DND-41 (cell line): ENCODE data around the gene FNDC11.

Experiments
- ATAC-seq: fragments of 200-7000 bp; cut with Tn5 transposase; 3 replicates; pipeline ENCODE4 v1.9.1; 2021; ENCODE audit warnings: low read depth; ENCODE audit not compliant: insufficient read depth
- DNase-seq: peaks from one replicate; pipeline ENCODE4 v3.0.0-alpha.2; 2020
- H2AFZ ChIP-seq: 2 replicates; pipeline ENCODE4 v1.6.0; 2012; ENCODE audit warnings: low read depth, low read length
- H3K27ac ChIP-seq: 2 replicates; pipeline ENCODE4 v1.5.1; 2012; ENCODE audit warnings: low read length, inconsistent platforms
- H3K27me3 ChIP-seq: fragments of 200-600 bp; sonication (generic); 2 replicates; pipeline ENCODE4 v1.6.0; 2012; ENCODE audit warnings: low read length, mild to moderate bottlenecking, inconsistent platforms; ENCODE audit not compliant: insufficient read depth, poor library complexity
- H3K36me3 ChIP-seq: 2 replicates; pipeline ENCODE4 v1.5.1; 2012; ENCODE audit warnings: low read length, inconsistent platforms; ENCODE audit not compliant: insufficient read depth
- H3K4me1 ChIP-seq: 2 replicates; pipeline ENCODE4 v1.5.1; 2012; ENCODE audit warnings: mild to moderate bottlenecking, low read length; ENCODE audit not compliant: insufficient read depth
- H3K4me2 ChIP-seq: 2 replicates; pipeline ENCODE4 v1.6.0; 2012; ENCODE audit warnings: mild to moderate bottlenecking, moderate library complexity, low read length, inconsistent platforms; ENCODE audit not compliant: insufficient read depth
- H3K4me3 ChIP-seq, 2 experiments: fragments of 200-600 bp in 1 of 2; shearing (Covaris generic) in 1 of 2; 2 replicates each; pipeline ENCODE4 v1.5.1; 2012 to 2016; ENCODE audit warnings: inconsistent platforms in 2 of 2, low read length in 2 of 2, mild to moderate bottlenecking in 2 of 2, low read depth in 1 of 2, moderate library complexity in 1 of 2
- H3K79me2 ChIP-seq: 2 replicates; pipeline ENCODE4 v1.6.0; 2012; ENCODE audit warnings: low read length, inconsistent platforms; ENCODE audit not compliant: insufficient read depth
- H3K9ac ChIP-seq: 2 replicates; pipeline ENCODE4 v1.6.0; 2012; ENCODE audit warnings: low read depth, mild to moderate bottlenecking, inconsistent platforms, low read length, moderate library complexity
- H3K9me3 ChIP-seq: 2 replicates; pipeline ENCODE4 v1.5.1; 2012; ENCODE audit warnings: low read length, moderate library complexity, mild to moderate bottlenecking, inconsistent platforms; ENCODE audit not compliant: insufficient read depth, severe bottlenecking
- H4K20me1 ChIP-seq: 2 replicates; pipeline ENCODE4 v1.6.0; 2012; ENCODE audit warnings: low read length; ENCODE audit not compliant: insufficient read depth
- EZH2 ChIP-seq: IDR thresholded peaks from 3 replicates; pipeline ENCODE4 v1.6.1; 2012; ENCODE audit warnings: borderline replicate concordance, low read depth, mild to moderate bottlenecking, moderate library complexity, low read length, inconsistent platforms; ENCODE audit not compliant: severe bottlenecking
- TF ChIP-seq, protein P1 (sequence below): IDR thresholded peaks from 2 replicates; pipeline ENCODE4 v1.5.1; 2012; ENCODE audit warnings: borderline replicate concordance, low read length, moderate library complexity, mild to moderate bottlenecking; ENCODE audit not compliant: poor library complexity, severe bottlenecking; ENCODE audit errors: extremely low read depth

FNDC11 gene

DNA sequence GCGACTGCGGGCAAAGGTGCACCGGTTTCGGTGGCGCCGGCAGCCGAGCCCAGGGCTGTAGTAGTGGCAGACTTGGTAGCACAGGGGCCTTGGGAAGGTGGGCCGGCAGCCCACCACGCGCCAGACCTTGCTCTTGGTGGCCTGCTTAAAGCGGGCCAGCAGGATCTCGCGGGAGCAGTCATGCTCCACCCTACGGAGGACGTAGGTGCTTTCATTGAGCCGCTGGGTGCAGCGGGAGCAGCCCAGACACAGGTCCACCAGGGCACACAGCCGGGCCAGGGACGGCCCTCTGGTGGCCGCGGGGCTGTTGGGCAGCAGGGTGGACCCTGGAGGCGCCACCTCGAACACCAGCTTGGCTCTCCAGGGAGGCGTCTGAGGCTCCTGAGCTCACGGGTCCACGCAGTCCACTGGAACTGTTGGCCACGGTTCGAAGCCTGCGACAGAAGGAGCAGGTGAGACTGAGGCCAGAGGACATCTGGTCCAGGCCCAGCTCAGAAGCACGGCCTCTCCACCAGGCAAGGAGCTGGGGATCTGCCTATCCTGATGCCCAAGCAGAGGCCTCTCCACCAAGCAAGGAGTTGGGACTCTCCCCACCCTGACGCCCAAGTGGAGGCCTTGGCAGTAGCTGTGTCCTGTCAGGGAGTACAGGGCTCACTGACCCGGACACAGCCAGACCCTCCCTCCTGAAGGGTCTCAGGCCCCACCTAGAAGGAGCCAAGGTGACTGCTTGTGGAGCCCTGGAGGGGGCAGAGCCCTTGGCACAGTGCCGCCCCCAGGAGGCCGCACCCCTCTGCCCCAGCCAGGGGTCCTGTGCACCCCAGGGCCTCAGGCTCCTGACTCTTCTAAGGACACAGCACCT, 19.1 kb downstream of the FNDC11 start:
- Histone ChIP-seq H3K27me3 (peaks cover 12% of the 10 kb centered on the region), H3K36me3 (no peaks in the 10 kb centered on the region), H3K9me3 (no peaks in the 10 kb centered on the region), H3K9ac (peak overlapping the region; percentile 69), H3K79me2 (no peaks in the 10 kb centered on the region; the same call in 1 of the 2 replicates), H3K4me3 (peak overlapping the region; percentile 87 to 98), H2AFZ (peak overlapping the region; percentile 96), H4K20me1 (peaks cover 26% of the 10 kb centered on the region), H3K27ac (peak overlapping the region; percentile 81), H3K4me1 (peaks cover 24% of the 10 kb centered on the region), H3K4me2 (peak overlapping the region; percentile 84)
- DNase-seq (no peak), ATAC-seq (peak; percentile 12; the same call in 2 of the 3 replicates)
- TF ChIP-seq, protein P1, sequence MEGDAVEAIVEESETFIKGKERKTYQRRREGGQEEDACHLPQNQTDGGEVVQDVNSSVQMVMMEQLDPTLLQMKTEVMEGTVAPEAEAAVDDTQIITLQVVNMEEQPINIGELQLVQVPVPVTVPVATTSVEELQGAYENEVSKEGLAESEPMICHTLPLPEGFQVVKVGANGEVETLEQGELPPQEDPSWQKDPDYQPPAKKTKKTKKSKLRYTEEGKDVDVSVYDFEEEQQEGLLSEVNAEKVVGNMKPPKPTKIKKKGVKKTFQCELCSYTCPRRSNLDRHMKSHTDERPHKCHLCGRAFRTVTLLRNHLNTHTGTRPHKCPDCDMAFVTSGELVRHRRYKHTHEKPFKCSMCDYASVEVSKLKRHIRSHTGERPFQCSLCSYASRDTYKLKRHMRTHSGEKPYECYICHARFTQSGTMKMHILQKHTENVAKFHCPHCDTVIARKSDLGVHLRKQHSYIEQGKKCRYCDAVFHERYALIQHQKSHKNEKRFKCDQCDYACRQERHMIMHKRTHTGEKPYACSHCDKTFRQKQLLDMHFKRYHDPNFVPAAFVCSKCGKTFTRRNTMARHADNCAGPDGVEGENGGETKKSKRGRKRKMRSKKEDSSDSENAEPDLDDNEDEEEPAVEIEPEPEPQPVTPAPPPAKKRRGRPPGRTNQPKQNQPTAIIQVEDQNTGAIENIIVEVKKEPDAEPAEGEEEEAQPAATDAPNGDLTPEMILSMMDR, result no peak
- no peak for TF ChIP-seq EZH2

DNA sequence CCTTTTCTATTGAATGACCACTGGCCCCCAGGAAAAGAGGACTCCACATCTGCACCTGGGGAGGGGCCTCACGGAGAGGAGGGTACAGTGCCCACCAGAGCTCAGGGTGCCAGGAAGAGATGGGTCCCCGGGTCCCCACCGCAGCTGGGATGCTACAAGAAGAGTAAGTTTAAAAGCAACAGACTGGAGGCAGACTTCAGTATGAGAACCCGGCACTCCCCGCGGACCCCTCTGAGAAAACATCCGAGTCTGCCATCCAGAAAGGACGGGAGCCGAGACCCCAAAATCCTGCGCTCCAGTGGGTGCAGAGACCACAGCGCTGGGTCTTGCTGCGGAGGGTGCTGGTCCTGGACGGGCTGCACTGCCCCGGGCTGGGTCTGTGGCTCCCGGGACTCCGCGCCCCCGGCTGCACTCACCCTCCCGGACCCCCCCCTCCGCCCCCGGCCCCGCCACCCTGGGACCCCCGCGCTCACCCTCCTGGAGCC, 19.7 kb downstream of the FNDC11 start:
- peaks cover 6% of the 10 kb centered on the region for H3K27me3 ChIP-seq
- peak overlapping the region; percentile 84 for H3K4me2 ChIP-seq
- peak; percentile 35 for DNase-seq
- no peaks in the 10 kb centered on the region for H3K9me3 ChIP-seq
- peak overlapping the region; percentile 87 to 98 for H3K4me3 ChIP-seq
- peak overlapping the region; percentile 69 for H3K9ac ChIP-seq
- peak overlapping the region; percentile 96 for H2AFZ ChIP-seq
- H4K20me1 ChIP-seq, result peaks cover 19% of the 10 kb centered on the region
- TF ChIP-seq EZH2, result no peak
- TF ChIP-seq, protein P1, result no peak
- peaks cover 17% of the 10 kb centered on the region for H3K4me1 ChIP-seq
- H3K27ac ChIP-seq, result peak overlapping the region; percentile 81
- H3K36me3 ChIP-seq, result no peaks in the 10 kb centered on the region
- ATAC-seq, result peak; percentile 45
- no peaks in the 10 kb centered on the region; the same call in 1 of the 2 replicates for H3K79me2 ChIP-seq

DNA sequence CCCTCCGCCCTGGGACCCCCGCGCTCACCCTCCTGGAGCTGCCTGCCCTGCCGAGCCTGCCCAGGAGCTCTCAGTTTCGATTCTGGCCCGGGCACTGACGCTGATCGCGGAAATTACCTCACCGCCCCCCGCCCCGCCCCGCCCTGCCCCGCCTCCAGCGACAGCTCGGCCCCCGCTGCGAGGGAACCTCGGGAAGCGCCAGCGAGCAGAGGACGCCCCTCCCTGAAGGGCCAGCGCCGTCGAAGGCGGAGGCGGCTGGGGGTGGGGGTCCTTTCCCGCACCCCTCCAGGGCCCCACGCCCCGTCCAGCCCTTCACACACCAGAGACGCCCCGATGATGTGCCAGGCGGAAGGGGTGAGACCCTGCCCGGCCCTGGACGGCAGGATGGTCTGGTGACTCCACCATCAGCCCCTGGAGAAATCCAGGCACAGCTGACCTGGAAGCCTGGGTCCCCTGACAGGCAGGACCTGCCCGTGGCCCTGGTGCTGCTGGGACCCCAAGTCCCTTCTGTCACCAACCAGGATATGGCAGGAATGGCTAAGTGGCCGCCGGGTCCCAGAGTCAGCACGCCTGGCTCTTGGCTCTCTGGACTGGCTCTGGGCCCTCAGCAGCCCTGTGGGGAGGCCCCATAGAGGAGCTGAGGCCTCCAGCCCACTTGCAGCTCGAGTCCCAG, 20.3 kb downstream of the FNDC11 start, which contains the start of gene HELZ2:
HELZ2 (minus strand) TSS at position 84 of the 673 bp plus-strand sequence. CDS start 1,854 bp downstream, outside the sequence.
- peak within 1 kb of the TSS; percentile 87 to 98 for H3K4me3 ChIP-seq
- peak within 1 kb of the TSS; percentile 96 for H2AFZ ChIP-seq
- peak within 1 kb of the TSS; percentile 84 for H3K4me2 ChIP-seq
- H3K36me3 ChIP-seq, result no peaks in the 10 kb centered on the region
- H4K20me1 ChIP-seq, result peaks cover 14% of the 10 kb centered on the region; the same call in 1 of the 2 replicates
- H3K9ac ChIP-seq, result peak within 1 kb of the TSS; percentile 69
- H3K79me2 ChIP-seq, result no peaks in the 10 kb centered on the region; the same call in 1 of the 2 replicates
- H3K9me3 ChIP-seq, result no peaks in the 10 kb centered on the region
- H3K27ac ChIP-seq, result peak within 1 kb of the TSS; percentile 81
- ATAC-seq, result peak; percentile 93
- peak; percentile 88 for DNase-seq
- peaks cover 1% of the 10 kb centered on the region for H3K27me3 ChIP-seq
- H3K4me1 ChIP-seq, result peaks cover 16% of the 10 kb centered on the region
- TF ChIP-seq, protein P1, result no peak
- no peak for TF ChIP-seq EZH2
